Endothelial cell of umbilical vein (primary cell): ENCODE data around the gene DLEU7. TPM values are rescaled to one million over a fixed set of nuclear protein-coding genes. Genes with fewer than 3 reads are reported as not detected.
A peak's percentile ranks its signal among the peaks of the same experiment; 100 is the strongest.

ENCODE experiments used
- BruUV-seq: library from RNA; stranded (reverse); fragments of 400-500 nt; replicated peaks from 2 replicates; lab custom pipeline; 2021; lab: Mats Ljungman, UMichigan
- CTCF ChIA-PET: fragments of 300-600, 350-600 bp; sonication (Branson Sonifier 250); formaldehyde crosslinking; loops from one replicate; lab custom pipeline; 2021; ENCODE audit warnings: antibody characterized with exemption, inconsistent platforms; lab: Charles Lee
- POLR2A ChIA-PET: fragments of 300-600, 350-600 bp; sonication (Branson Sonifier 250); formaldehyde crosslinking; loops from one replicate; lab custom pipeline; 2021; ENCODE audit warnings: antibody characterized with exemption, inconsistent platforms; lab: Charles Lee
- DNase-seq: peaks from one replicate; pipeline ENCODE4 v3.0.0-alpha.2; 2011; ENCODE audit warnings: low read depth, low spot score
- FAIRE-seq: peaks from 2 replicates; lab custom pipeline; 2011; peaks lifted over from hg19 to GRCh38; lab: Jason Lieb, UNC
- H2AFZ ChIP-seq: 2 replicates; pipeline ENCODE4 v1.6.0; 2012; ENCODE audit warnings: low read depth, low read length, control low read depth, inconsistent platforms
- H3K27ac ChIP-seq: 2 replicates; pipeline ENCODE4 v1.5.1; 2011; ENCODE audit warnings: low read depth, mild to moderate bottlenecking, control low read depth, low read length, moderate library complexity; ENCODE audit not compliant: insufficient read depth
- H3K27me3 ChIP-seq, 2 experiments: 2 replicates each; pipeline versions ENCODE4 v1.6.0 to v1.6.1; 2011; ENCODE audit warnings: low read length in 2 of 2, mixed read lengths in 1 of 2; ENCODE audit not compliant: control insufficient read depth in 2 of 2, insufficient read depth in 2 of 2
- H3K36me3 ChIP-seq, 2 experiments: 2 replicates in 1 of 2; 3 replicates in 1 of 2; pipeline ENCODE4 v1.5.1; 2011; ENCODE audit warnings: low read length in 2 of 2, mild to moderate bottlenecking in 1 of 2, moderate library complexity in 1 of 2; ENCODE audit not compliant: control insufficient read depth in 2 of 2, insufficient read depth in 2 of 2; ENCODE audit errors: extremely low read depth in 1 of 2
- H3K4me1 ChIP-seq: 3 replicates; pipeline ENCODE4 v1.5.1; 2011; ENCODE audit warnings: mild to moderate bottlenecking, low read length; ENCODE audit not compliant: control insufficient read depth, insufficient read depth; ENCODE audit errors: extremely low read depth
- H3K4me2 ChIP-seq: 2 replicates; pipeline ENCODE4 v1.6.1; 2011; ENCODE audit warnings: low read length, control low read depth, mixed read lengths; ENCODE audit not compliant: insufficient read depth
- H3K4me3 ChIP-seq, 3 experiments: fragments of 200-600 bp in 1 of 3; sonication (generic), shearing (Covaris generic) in 1 of 3; replicated peaks in 1 of 3; 2 replicates each; pipeline ENCODE4 v1.5.1; 2011 to 2016; ENCODE audit warnings: control low read depth in 3 of 3, low read length in 3 of 3, mild to moderate bottlenecking in 2 of 3, inconsistent platforms in 1 of 3, low read depth in 1 of 3, moderate library complexity in 1 of 3; ENCODE audit not compliant: insufficient read depth in 1 of 3
- H3K79me2 ChIP-seq: 2 replicates; pipeline ENCODE4 v1.6.0; 2012; ENCODE audit warnings: low read length, inconsistent platforms; ENCODE audit not compliant: control insufficient read depth, insufficient read depth
- H3K9ac ChIP-seq: replicated peaks from 2 replicates; pipeline ENCODE3; 2011; ENCODE audit warnings: low read length, control low read depth; ENCODE audit not compliant: insufficient read depth; ENCODE audit errors: extremely low read depth
- H3K9me1 ChIP-seq: replicated peaks from 3 replicates; pipeline ENCODE4 v1.6.0; 2011; ENCODE audit warnings: mild to moderate bottlenecking, low read length; ENCODE audit not compliant: control insufficient read depth, insufficient read depth; ENCODE audit errors: extremely low read depth
- H3K9me3 ChIP-seq: replicated peaks from 2 replicates; pipeline ENCODE4 v1.5.1; 2012; ENCODE audit warnings: low read length, inconsistent platforms; ENCODE audit not compliant: control insufficient read depth, insufficient read depth
- H4K20me1 ChIP-seq: replicated peaks from 2 replicates; pipeline ENCODE3; 2011; ENCODE audit warnings: mild to moderate bottlenecking, low read length; ENCODE audit not compliant: control insufficient read depth, insufficient read depth; ENCODE audit errors: extremely low read depth
- FOS ChIP-seq: IDR thresholded peaks from 2 replicates; pipeline ENCODE4 v1.6.1; 2011; ENCODE audit warnings: mild to moderate bottlenecking, low read length, moderate library complexity, borderline replicate concordance; ENCODE audit not compliant: insufficient read depth
- GATA2 ChIP-seq: IDR thresholded peaks from 2 replicates; pipeline ENCODE4 v1.7.0; 2011; ENCODE audit warnings: low read depth, mild to moderate bottlenecking, moderate library complexity, mixed read lengths, low read length; ENCODE audit not compliant: insufficient read length, insufficient read depth
- MYC ChIP-seq: IDR thresholded peaks from one replicate; pipeline ENCODE4 v1.6.1; 2011; ENCODE audit warnings: mild to moderate bottlenecking, low read depth, low read length
- POLR2A ChIP-seq: IDR thresholded peaks from 2 replicates; pipeline ENCODE4 v1.6.1; 2012; ENCODE audit warnings: low read depth, mild to moderate bottlenecking, control low read depth, low read length
- POLR2AphosphoS5 ChIP-seq: IDR thresholded peaks from 2 replicates; pipeline ENCODE4 v1.6.1; 2012; ENCODE audit warnings: low read depth, mild to moderate bottlenecking, control low read depth, low read length, moderate library complexity; ENCODE audit not compliant: insufficient read depth
- dilution Hi-C: fragments of 300-500 bp; cut with MboI; formaldehyde crosslinking; loops from one replicate; pipeline ENCODE4 v1.15.0; 2019; ENCODE audit warnings: low sequenced_read_pairs; ENCODE audit not compliant: extremely low pct_ligation_motif_present
- intact Hi-C: fragments of 100-400 bp; cut with micrococcal nuclease; formaldehyde crosslinking; loops from one replicate; pipeline ENCODE4 v1.10.0; 2022
- polyA plus RNA-seq, 4 experiments: library from polyadenylated mRNA; depleted of rRNA in 3 of 4; stranded (reverse) in 3 of 4; unstranded in 1 of 4; fragments of >200 nt; gene quantifications; 2 replicates each; pipeline versions ENCODE4 v1.2.1 to v1.2.3, GENCODE V29; 2011 to 2012; ENCODE audit warnings: missing spikeins in 1 of 4
- total RNA-seq: library from RNA; stranded (reverse); gene quantifications from 2 replicates; pipeline ENCODE4 v1.2.3, GENCODE V29; 2021
- TF ChIP-seq, protein P1 (sequence below): IDR thresholded peaks from 2 replicates; pipeline ENCODE4 v1.6.1; 2011; ENCODE audit not compliant: insufficient read depth, insufficient read length

DLEU7 gene
- total and polyA plus RNA-seq, 2 donors (not counting 3 experiments of a cell fraction or from before 2014, with no cell fraction given): not detected

DNA sequence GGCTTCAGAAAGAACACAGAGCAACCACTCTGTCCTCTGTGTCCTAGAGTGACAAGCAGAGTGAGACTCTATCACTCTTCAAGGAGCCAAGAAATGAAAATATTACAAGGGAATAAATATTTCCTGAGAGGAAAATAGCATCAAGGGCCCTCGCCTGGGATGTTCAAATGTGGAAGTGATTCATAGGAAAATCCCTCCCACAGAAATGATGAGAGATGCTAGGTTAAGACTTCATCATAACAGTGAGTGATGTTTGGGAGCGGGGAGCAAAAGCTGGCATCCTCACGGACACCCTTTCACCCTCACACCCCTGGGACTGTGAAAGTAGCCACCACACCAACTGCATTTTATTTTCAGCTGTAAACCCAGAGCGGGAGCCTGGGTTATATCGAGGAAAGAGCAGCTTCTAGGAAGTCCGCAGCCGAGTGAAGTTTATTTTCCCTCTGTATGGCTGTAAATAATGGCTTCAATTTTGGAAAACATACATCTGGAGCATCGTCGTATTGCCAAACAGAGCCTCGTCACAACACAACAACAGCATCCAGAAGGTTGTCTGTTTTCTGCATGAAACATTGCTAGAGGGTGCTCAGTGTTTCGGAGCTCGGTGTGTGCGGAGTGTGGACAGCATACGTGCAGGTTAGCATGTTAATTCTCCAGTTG, 54.8 kb downstream of the DLEU7 start:
- DNase-seq (peak; percentile 44), FAIRE-seq (no peak)
- Histone ChIP-seq H3K4me1 (no peaks in the 10 kb centered on the region), H3K9me3 (no peaks in the 10 kb centered on the region), H3K9me1 (no peaks in the 10 kb centered on the region), H4K20me1 (no peaks in the 10 kb centered on the region), H3K4me3 (no peak overlapping the region), H3K79me2 (no peaks in the 10 kb centered on the region), H3K27ac (no peak overlapping the region), H3K27me3 (peaks cover 5 to 6% of the 10 kb centered on the region in 2 experiments), H3K36me3 (no peaks in the 10 kb centered on the region), H3K4me2 (no peak overlapping the region), H2AFZ (no peak overlapping the region), H3K9ac (no peak overlapping the region)
- intact Hi-C loops (no loop called here), dilution Hi-C loops (no loop called here)
- BruUV-seq: no TSS peak
- ChIA-PET POLR2A (interaction anchor here (0.5 kb wide), 1 partner anchor 1076 kb away, joined by 4 read pairs; no protein-coding TSS in a partner anchor), CTCF (interaction anchor here (1.2 kb wide), 1 partner anchor 10 kb away, joined by 3 read pairs; no protein-coding TSS in a partner anchor)
- TF ChIP-seq POLR2A: no peak
- TF ChIP-seq MYC: no peak
- no peak for TF ChIP-seq POLR2AphosphoS5
- peak; percentile 35 for TF ChIP-seq FOS
- TF ChIP-seq GATA2: no peak
- TF ChIP-seq, protein P1, sequence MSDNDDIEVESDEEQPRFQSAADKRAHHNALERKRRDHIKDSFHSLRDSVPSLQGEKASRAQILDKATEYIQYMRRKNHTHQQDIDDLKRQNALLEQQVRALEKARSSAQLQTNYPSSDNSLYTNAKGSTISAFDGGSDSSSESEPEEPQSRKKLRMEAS: no peak
